Erythroblast (primary cell): Measurements from ENCODE around the gene RNASE8.

Source experiments
- GATA1 ChIP-seq: IDR thresholded peaks from 2 replicates; pipeline ENCODE4 v1.6.1; 2011; ENCODE audit warnings: low read depth, mild to moderate bottlenecking, control low read depth, low read length, moderate library complexity
- POLR2A ChIP-seq: IDR thresholded peaks from 2 replicates; pipeline ENCODE4 v1.6.1; 2011; ENCODE audit warnings: mild to moderate bottlenecking, low read length

- TF ChIP-seq POLR2A = no peak
- no peak for TF ChIP-seq GATA1
These were observed 49.7 kb downstream of the RNASE8 start for GRCh38 chr14:21107283-21107800.
